A673 (cell line): ENCODE measurements around the gene TSC2.

Source experiments
- EZH2 ChIP-seq: fragments of 200-600 bp; sonication (generic); IDR thresholded peaks from 2 replicates; pipeline ENCODE4 v1.6.1; 2017; ENCODE audit warnings: borderline replicate concordance, low read depth, mild to moderate bottlenecking, mixed read lengths, antibody characterized with exemption, low read length; ENCODE audit not compliant: poor library complexity, severe bottlenecking
- TF ChIP-seq, protein P1 (sequence below): fragments of 300-800, 200-600 bp; sonication (generic); conservative IDR thresholded peaks from 2 replicates; pipeline ENCODE4 v1.5.1; 2017; ENCODE audit warnings: low read depth, mild to moderate bottlenecking, antibody characterized with exemption, low read length, moderate library complexity, mixed read lengths

DNA sequence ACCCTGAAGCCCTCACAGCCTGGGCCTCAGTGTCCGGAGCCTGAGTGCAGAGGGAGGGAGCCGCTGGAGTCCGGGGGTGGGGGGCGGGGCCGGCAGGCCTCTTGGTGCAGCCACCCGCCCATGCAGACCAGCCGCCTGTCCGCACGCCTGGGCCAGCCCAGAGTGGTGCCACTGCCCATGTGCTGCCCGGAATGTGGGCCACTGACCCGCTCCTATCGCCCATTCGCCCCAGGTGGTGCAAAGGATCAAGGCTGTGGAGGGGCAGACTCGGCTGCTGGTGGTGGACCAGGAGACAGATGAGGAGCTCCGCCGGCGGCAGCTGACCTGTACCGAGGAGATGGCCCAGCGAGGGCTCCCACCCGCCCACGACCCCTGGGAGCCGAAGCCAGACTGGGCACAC is 18.4 kb upstream of the TSC2 start:
- TF ChIP-seq, protein P1, sequence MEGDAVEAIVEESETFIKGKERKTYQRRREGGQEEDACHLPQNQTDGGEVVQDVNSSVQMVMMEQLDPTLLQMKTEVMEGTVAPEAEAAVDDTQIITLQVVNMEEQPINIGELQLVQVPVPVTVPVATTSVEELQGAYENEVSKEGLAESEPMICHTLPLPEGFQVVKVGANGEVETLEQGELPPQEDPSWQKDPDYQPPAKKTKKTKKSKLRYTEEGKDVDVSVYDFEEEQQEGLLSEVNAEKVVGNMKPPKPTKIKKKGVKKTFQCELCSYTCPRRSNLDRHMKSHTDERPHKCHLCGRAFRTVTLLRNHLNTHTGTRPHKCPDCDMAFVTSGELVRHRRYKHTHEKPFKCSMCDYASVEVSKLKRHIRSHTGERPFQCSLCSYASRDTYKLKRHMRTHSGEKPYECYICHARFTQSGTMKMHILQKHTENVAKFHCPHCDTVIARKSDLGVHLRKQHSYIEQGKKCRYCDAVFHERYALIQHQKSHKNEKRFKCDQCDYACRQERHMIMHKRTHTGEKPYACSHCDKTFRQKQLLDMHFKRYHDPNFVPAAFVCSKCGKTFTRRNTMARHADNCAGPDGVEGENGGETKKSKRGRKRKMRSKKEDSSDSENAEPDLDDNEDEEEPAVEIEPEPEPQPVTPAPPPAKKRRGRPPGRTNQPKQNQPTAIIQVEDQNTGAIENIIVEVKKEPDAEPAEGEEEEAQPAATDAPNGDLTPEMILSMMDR: no peak
- no peak for TF ChIP-seq EZH2
